Uterus (tissue), 4 donors: Measurements from ENCODE around the gene FKBP3. TPM values are rescaled to one million over a fixed set of nuclear protein-coding genes. Genes with fewer than 3 reads are reported as not detected.
"Not testable (repeated sequence)": the region's sequence is repeated elsewhere in the genome, so short reads cannot be mapped to it uniquely, and the experiment has no call there.

Experiments
- DNase-seq, 2 donors: peaks; one replicate each; pipeline ENCODE4 v3.0.0-alpha.2; 2019 to 2020
- H3K27ac ChIP-seq, 2 donors: fragments of 200-600 bp; sonication (generic); 1 replicate in 1 of 2; 2 replicates in 1 of 2; pipeline ENCODE4 v1.5.1; 2016 to 2018
- H3K27me3 ChIP-seq, 2 donors: fragments of 200-600 bp; sonication (generic); one replicate each; pipeline ENCODE4 v1.5.1; 2018 to 2019; ENCODE audit warnings: control low read depth in 1 of 2
- H3K36me3 ChIP-seq, 2 donors: fragments of 200-600 bp; sonication (generic); one replicate each; pipeline ENCODE4 v1.5.1; 2019; ENCODE audit warnings: control low read depth in 1 of 2
- H3K4me1 ChIP-seq, 2 donors: fragments of 200-600 bp; sonication (generic); one replicate each; pipeline ENCODE4 v1.5.1; 2018 to 2019; ENCODE audit warnings: control low read depth in 1 of 2
- H3K4me3 ChIP-seq, 2 donors: fragments of 200-600 bp; sonication (generic); 1 replicate in 1 of 2; 2 replicates in 1 of 2; pipeline ENCODE4 v1.5.1; 2018 to 2019; ENCODE audit warnings: mild to moderate bottlenecking in 1 of 2
- H3K9me3 ChIP-seq, 2 donors: fragments of 200-600 bp; sonication (generic); one replicate each; pipeline ENCODE4 v1.5.1; 2019; ENCODE audit warnings: control low read depth in 1 of 2
- CTCF ChIP-seq, 4 experiments: fragments of 200-600 bp in 2 of 4; fragments of 450-650 bp in 2 of 4; sonication (generic) in 2 of 4; IDR thresholded peaks; one replicate each; pipeline ENCODE4 v1.5.1; 2016 to 2019; ENCODE audit warnings: antibody characterized with exemption in 4 of 4, mild to moderate bottlenecking in 2 of 4, moderate library complexity in 1 of 4
- POLR2A ChIP-seq, 2 donors: fragments of 450-650 bp; IDR thresholded peaks; one replicate each; pipeline ENCODE4 v1.6.1; 2016; ENCODE audit warnings: antibody characterized with exemption in 2 of 2, mild to moderate bottlenecking in 1 of 2, moderate library complexity in 1 of 2
- intact Hi-C: fragments of 100-400 bp; cut with DNase I; formaldehyde crosslinking; loops from one replicate; pipeline ENCODE4 v1.15.1; 2023; ENCODE audit warnings: low total_unique reads
- total RNA-seq, 4 donors: library from RNA; depleted of rRNA in 3 of 4; stranded (reverse); fragments of >200 nt in 3 of 4; gene quantifications; one replicate each; pipeline versions ENCODE4 v1.1.0 to v1.2.4, GENCODE V29; 2014 to 2023
- donor health status: DM: yes; HTN: yes; CAD: no.

The FKBP3 gene
- total RNA-seq, 4 donors from 2014 or later: 20.2 to 57.7 (median 37.8) TPM

- Histone ChIP-seq H3K9me3 (no peaks in the 10 kb centered on the region), H3K36me3 (no peaks in the 10 kb centered on the region), H3K27ac (peak within 1 kb of the TSS; percentile 80 to 88), H3K4me1 (no peaks in the 10 kb centered on the region), H3K27me3 (no peaks in the 10 kb centered on the region), H3K4me3 (peak within 1 kb of the TSS; percentile 52 to 66)
- DNase-seq: peak; percentile 92 to 94
- no peak for TF ChIP-seq CTCF (IDR thresholded peaks at IDR 0.05)
- peak; percentile 70 to 88 for TF ChIP-seq POLR2A (IDR thresholded peaks at IDR 0.05)
- intact Hi-C loops: no loop called here
Observed at GRCh38 chr14:45083976-45084722, 50.1 kb downstream of the FKBP3 start, which contains the start of gene PRPF39. Gene PRPF39 (plus strand): TSS chr14:45084116. CDS start chr14:45095240, 11,124 bp downstream.

DNA sequence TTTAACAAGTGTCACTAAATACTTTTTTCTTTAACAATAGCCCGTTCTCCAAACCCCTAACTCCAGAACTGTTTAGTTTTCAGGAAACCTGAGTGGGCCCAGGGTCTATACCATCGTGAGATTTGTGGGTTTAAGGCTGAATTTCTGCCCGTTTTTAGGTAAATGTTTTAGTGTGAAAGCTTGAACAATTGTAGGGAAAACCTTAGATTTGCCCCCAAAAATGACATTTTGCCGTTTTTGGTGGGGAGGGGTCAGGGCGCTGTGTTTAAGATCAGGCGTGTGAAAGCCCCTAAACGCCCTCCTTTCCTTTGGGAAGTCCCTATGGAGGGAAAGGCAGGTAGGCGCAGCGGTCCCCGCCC lies 50.7 kb downstream of the FKBP3 start:
- no peaks in the 10 kb centered on the region for H3K9me3 ChIP-seq
- H3K27ac ChIP-seq: peak overlapping the region; percentile 80 to 88
- intact Hi-C loops: no loop called here
- no peaks in the 10 kb centered on the region for H3K36me3 ChIP-seq
- H3K4me3 ChIP-seq: peak overlapping the region; percentile 52 to 66
- no peak for DNase-seq
- H3K27me3 ChIP-seq: no peaks in the 10 kb centered on the region
- no peaks in the 10 kb centered on the region for H3K4me1 ChIP-seq
- no peak for TF ChIP-seq POLR2A (IDR thresholded peaks at IDR 0.05)
- TF ChIP-seq CTCF (IDR thresholded peaks at IDR 0.05): no peak

- Histone ChIP-seq H3K4me3 (no peak overlapping the region), H3K27ac (no peak overlapping the region), H3K4me1 (no peaks in the 10 kb centered on the region), H3K9me3 (no peaks in the 10 kb centered on the region), H3K36me3 (no peaks in the 10 kb centered on the region), H3K27me3 (no peaks in the 10 kb centered on the region)
- DNase-seq: no peak
- intact Hi-C loops: no loop called here
- TF ChIP-seq POLR2A (IDR thresholded peaks at IDR 0.05): no peak
- TF ChIP-seq CTCF (IDR thresholded peaks at IDR 0.05): no peak
Observed at GRCh38 chr14:45082420-45082819, 51.9 kb downstream of the FKBP3 start.

- intact Hi-C loops, H3K27ac ChIP-seq, H3K36me3 ChIP-seq, H3K4me1 ChIP-seq, H3K9me3 ChIP-seq, DNase-seq, H3K4me3 ChIP-seq, H3K27me3 ChIP-seq: not testable (repeated sequence)
Observed at GRCh38 chr14:45081096-45081495, 53.2 kb downstream of the FKBP3 start.

GRCh38 chr14:45080416-45080968 lies 53.8 kb downstream of the FKBP3 start:
- DNase-seq, H3K36me3 ChIP-seq, H3K9me3 ChIP-seq, H3K27ac ChIP-seq, H3K4me1 ChIP-seq, H3K4me3 ChIP-seq, intact Hi-C loops, H3K27me3 ChIP-seq: not testable (repeated sequence)

- Histone ChIP-seq H3K36me3 (peaks cover 0 to 2% of the 10 kb centered on the region in 2 donors), H3K9me3 (no peaks in the 10 kb centered on the region), H3K4me1 (no peaks in the 10 kb centered on the region), H3K27ac (no peak overlapping the region), H3K27me3 (no peaks in the 10 kb centered on the region), H3K4me3 (no peak overlapping the region)
- TF ChIP-seq CTCF (IDR thresholded peaks at IDR 0.05) (no peak), POLR2A (IDR thresholded peaks at IDR 0.05) (no peak)
- no peak for DNase-seq
- intact Hi-C loops: no loop called here
Observed at GRCh38 chr14:45078323-45078722, 56.0 kb downstream of the FKBP3 start.
